Measurements from ENCODE around the gene USP6.
"Not testable (repeated sequence)": the region's sequence is repeated elsewhere in the genome, so short reads cannot be mapped to it uniquely, and the experiment has no call there.

Gene USP6

DNA sequence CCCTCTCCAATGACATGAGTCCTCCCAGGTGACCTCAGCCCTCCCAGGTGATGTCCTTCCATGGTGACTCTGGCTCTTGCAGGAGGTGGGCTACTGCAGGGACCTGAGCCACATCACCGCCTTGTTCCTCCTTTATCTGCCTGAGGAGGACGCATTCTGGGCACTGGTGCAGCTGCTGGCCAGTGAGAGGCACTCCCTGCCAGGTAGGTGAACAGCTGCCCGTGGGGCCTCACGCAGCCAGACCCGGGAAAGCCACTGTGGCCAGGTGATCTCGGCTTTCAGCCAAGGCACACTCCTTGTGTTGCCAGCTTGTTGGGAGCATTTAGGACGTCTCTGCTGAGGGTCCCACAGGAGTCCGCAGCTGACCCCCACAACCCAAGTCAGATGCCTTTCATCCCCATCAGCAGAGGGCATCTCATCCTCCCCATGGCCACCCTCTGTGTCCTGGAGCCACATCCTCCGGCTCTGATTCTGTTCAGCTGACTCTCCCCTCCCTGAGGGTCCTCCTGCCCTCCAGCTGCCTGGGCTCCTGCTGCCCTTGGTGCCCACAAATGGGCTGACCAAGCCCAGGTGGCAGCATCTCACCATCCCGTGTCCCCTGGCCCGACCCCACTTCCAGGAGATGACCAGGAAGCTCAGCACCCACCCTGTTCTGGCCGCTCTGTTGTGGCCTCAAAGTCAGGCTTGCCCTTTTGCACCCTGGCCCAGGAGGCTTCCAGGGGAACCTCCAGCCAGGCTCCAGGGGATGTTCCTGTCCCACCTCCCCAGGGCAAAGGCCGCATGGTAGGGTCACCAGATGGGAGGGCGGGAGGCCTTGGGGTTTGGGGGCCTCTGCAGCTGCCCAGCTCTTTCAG, 20.1 kb downstream of the USP6 start:
- no peak for DNase-seq (ENCODE audit: low read depth in 3 of 3)

DNA sequence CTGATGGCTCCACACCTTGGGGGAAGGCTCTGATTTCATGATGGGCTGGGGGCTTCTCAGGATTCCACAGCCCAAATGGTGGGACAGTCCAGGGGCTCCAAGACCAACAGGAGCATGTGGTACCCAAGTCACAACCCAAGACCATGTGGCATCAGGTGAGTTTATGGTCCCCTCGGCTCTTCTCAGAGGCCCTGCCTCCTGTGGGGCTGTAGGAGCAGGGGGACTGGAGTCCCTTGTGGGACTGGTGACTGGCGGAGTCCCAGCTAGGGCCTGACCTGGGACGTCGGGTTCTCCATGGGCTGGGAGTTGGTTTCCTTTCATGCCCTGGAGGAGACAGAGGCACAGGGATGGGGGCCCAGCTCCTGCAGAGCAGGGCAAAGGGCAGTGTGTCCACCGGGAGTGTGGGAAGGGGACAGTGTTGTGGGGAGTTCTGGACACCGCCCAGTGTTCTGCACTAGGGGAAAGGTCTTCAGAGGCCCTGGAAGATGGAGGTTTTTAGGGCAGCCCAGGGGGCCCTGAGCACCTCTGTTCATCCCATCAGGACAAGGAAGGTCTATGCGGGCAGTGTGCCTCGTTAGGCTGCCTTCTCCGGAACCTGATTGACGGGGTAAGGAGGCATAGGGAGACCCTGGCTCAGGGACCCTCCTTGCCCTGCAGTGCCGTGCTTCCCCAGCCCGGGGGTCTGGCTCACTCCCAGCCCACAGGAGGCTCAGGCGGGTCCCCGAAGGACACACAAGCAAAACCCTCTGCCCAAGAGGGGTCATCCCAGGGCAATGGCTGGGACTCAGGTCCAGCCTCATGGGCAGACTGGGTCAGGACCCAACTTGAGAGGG, 21.0 kb downstream of the USP6 start:
- not testable (repeated sequence) for DNase-seq (ENCODE audit: low read depth in 3 of 3)

- DNase-seq (ENCODE audit: low read depth in 3 of 3), result not testable (repeated sequence)
Measured at GRCh38 chr17:5137511-5138197, 21.8 kb downstream of the USP6 start.

GRCh38 chr17:5138198-5138544, 22.3 kb downstream of the USP6 start:
- not testable (repeated sequence) for DNase-seq (ENCODE audit: low read depth in 3 of 3)

DNA sequence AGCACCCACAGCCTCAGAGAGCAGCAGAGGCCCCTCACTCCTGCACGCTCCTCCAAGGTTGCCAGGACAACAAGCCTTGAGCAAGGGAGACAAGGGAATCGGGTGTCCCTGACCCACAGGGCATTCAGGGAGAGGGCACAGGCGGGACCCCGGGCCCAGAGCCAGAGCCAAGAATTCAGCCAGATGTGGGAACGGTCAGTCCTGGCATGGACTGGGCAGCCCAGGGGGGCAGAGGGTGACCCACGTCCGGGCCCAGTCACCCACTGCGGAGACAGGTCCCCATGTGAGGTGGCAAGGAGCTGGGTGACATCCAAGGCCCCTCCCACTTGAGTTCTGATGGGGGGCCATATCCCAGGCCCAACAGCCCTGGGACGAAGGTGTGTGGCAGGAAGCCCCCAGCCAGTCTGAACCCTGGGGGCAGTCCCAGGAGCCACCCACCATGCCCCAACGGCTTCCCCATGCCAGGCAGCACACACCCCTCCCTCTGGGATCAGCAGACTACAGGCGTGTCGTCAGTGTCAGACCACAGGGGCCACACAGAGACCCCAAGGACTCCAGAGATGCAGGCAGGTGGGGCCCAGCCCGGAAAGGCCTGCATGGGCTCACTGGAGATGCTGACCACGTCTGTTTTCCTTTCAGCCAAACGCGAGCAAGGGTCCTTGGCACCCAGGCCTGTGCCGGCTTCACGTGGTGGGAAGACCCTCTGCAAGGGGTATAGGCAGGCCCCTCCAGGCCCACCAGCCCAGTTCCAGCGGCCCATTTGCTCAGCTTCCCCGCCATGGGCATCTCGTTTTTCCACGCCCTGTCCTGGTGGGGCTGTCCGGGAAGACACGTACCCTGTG, 23.0 kb downstream of the USP6 start:
- no peak for DNase-seq (ENCODE audit: low read depth in 3 of 3)

- no peak for DNase-seq (ENCODE audit: low read depth in 3 of 3)
Measured at GRCh38 chr17:5139458-5139732, 23.6 kb downstream of the USP6 start.

DNA sequence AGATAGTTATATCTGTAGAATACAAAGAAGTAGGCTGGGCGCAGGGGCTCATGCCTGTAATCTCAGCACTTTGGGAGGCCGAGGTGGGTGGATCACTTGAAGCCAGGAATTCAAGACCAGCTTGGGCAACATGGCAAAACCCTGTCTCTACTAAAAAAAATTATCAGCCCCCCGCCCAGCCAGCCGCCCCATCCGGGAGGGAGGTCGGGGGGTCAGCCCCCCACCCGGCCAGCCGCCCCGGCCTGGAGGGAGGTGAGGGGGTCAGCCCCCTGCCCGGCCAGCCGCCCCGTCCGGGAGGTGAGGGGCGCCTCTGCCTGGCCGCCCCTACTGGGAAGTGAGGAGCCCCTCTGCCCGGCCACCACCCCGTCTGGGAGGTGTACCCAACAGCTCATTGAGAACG, 27.0 kb downstream of the USP6 start:
- DNase-seq (ENCODE audit: low read depth in 3 of 3), result not testable (repeated sequence)

DNA sequence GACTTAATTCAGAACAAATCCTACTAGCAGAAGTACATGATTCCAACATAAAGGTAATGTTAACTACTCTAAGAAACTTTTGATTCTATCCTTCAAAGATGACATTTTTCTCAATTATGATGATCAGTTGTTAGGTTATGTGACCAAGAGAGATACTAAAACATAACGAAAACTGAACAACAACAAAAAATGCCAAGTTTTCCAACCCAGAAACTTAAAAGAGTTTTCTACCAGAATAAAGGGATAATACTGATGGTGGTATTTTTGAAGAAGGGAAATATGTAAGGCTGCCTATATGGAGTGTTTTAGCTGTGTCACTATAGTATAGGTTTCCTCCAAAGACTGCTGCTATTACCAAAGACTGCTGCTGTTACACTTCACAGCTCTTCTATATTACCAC, 30.3 kb downstream of the USP6 start:
- not testable (repeated sequence) for DNase-seq (ENCODE audit: low read depth in 3 of 3)

DNA sequence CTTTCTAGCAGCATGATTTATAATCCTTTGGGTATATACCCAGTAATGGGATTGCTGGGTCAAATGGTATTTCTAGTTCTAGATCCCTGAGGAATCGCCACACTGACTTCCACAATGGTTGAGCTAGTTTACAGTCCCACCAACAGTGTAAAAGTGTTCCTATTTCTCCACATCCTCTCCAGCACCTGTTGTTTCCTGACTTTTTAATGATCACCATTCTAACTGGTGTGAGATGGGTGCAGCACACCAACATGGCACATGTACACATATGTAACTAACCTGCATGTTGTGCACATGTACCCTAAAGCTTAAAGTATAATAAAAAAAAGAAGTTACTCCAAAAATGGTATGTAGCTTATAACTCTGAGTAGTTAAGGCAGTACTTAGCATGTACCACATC, 44.9 kb downstream of the USP6 start:
- DNase-seq (ENCODE audit: low read depth in 3 of 3), result not testable (repeated sequence)

DNA sequence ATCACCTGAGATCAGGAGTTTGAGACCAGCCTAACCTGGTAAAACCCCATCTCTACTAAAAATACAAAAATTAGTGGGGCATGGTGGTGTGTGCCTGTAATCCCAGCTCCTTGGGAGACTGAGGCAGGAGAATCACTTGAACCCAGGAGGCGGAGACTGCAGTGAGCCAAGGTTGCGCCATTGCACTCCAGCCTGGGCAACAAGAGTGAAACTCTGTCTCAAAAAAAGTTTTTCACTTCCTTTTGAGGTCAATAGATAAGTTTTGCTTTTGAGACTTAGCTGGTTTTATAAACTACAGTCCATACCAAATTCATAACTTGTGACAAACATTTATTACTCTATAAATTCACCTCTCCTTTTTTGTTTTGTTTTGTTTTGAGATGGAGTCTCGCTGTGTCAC, 46.0 kb downstream of the USP6 start:
- DNase-seq (ENCODE audit: low read depth in 3 of 3), result not testable (repeated sequence)

- DNase-seq (ENCODE audit: low read depth in 3 of 3), result no peak
Measured at GRCh38 chr17:5164436-5164835, 48.6 kb downstream of the USP6 start.

- not testable (repeated sequence) for DNase-seq (ENCODE audit: low read depth in 3 of 3)
Measured at GRCh38 chr17:5165791-5166564, 50.1 kb downstream of the USP6 start.

GRCh38 chr17:5175027-5175426, 59.2 kb downstream of the USP6 start:
- DNase-seq (ENCODE audit: low read depth in 3 of 3), result not testable (repeated sequence)

GRCh38 chr17:5179003-5179402, 63.2 kb downstream of the USP6 start:
- no peak for DNase-seq (ENCODE audit: low read depth in 3 of 3)

GRCh38 chr17:5181509-5182305, 65.9 kb downstream of the USP6 start:
- no peak for DNase-seq (ENCODE audit: low read depth in 3 of 3)

GRCh38 chr17:5182597-5183409, 67.0 kb downstream of the USP6 start:
- DNase-seq (ENCODE audit: low read depth in 3 of 3), result no peak

DNA sequence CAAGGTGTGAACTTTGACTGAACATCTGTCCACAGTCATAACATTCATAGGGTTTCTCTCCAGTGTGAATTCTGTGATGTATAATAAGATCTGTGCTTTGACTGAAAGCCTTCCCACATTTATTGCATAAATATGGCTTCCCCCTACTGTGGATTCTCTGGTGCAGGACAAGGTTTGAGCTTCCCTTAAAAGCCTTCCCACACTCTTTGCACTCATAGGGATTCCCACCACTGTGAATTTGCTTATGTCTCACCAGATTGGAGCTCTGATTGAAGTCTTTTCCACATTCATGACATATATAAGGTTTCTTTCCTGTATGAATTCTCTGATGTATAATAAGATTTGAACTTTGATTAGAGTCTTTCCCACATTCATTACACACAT, 67.6 kb downstream of the USP6 start:
- no peak for DNase-seq (ENCODE audit: low read depth in 3 of 3)

DNA sequence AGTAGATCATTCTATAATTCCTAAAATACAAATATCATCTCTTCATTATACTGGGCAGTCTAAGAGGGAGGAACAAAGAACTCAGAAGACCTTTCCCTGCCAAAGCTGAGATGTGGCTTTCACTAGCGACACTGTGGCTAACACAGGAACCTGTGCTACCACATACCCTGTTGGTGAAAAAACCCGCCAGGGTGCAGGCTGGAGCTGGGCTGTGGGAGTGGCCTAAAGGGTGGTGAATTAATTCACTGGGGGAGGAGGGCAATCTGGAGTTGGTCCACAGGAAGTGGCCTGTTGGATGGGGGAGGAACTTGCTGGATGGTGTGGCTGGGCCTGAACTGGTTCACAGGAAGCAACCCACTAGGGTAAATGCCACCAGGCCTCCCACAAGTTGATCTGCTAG, 68.5 kb downstream of the USP6 start:
- DNase-seq (ENCODE audit: low read depth in 3 of 3), result no peak
